Spleen (tissue), 11 donors: ENCODE data around the gene TPSD1. TPM values are rescaled to one million over a fixed set of nuclear protein-coding genes. Genes with fewer than 3 reads are reported as not detected.
"Not testable (repeated sequence)": the region's sequence is repeated elsewhere in the genome, so short reads cannot be mapped to it uniquely, and the experiment has no call there.

Source experiments
- DNase-seq: peaks from one replicate; pipeline ENCODE4 v3.0.0-alpha.2; 2020
- H3K27ac ChIP-seq, 8 donors: fragments of 200-600 bp; sonication (generic) in 7 of 8; 1 replicate in 4 of 8; 2 replicates in 4 of 8; pipeline versions ENCODE4 v1.5.0 to v1.8.0; 2016 to 2021; ENCODE audit warnings: inconsistent platforms in 4 of 8, mild to moderate bottlenecking in 4 of 8, moderate library complexity in 1 of 8
- H3K27me3 ChIP-seq, 7 donors: fragments of 200-600 bp; sonication (generic) in 6 of 7; replicated peaks in 1 of 7; 1 replicate in 4 of 7; 2 replicates in 3 of 7; pipeline versions ENCODE4 v1.5.0 to v1.8.0; 2016 to 2021; ENCODE audit warnings: inconsistent platforms in 3 of 7, mild to moderate bottlenecking in 1 of 7
- H3K36me3 ChIP-seq, 6 donors: fragments of 200-600 bp; sonication (generic) in 5 of 6; 1 replicate in 4 of 6; 2 replicates in 2 of 6; pipeline versions ENCODE4 v1.5.0 to v1.8.0; 2016 to 2021; ENCODE audit warnings: inconsistent platforms in 2 of 6
- H3K4me1 ChIP-seq, 6 donors: fragments of 200-600 bp; sonication (generic) in 5 of 6; 1 replicate in 3 of 6; 2 replicates in 3 of 6; pipeline versions ENCODE4 v1.5.0 to v1.8.0; 2016 to 2021; ENCODE audit warnings: inconsistent platforms in 3 of 6
- H3K4me3 ChIP-seq, 8 donors: fragments of 200-600 bp; sonication (generic) in 7 of 8; 1 replicate in 4 of 8; 2 replicates in 4 of 8; pipeline versions ENCODE4 v1.5.0 to v1.8.0; 2016 to 2021; ENCODE audit warnings: inconsistent platforms in 4 of 8, mild to moderate bottlenecking in 4 of 8, moderate library complexity in 2 of 8
- H3K9me3 ChIP-seq, 8 donors: fragments of 200-600 bp; sonication (generic) in 7 of 8; 1 replicate in 4 of 8; 2 replicates in 4 of 8; pipeline versions ENCODE4 v1.5.0 to v1.8.0; 2016 to 2021; ENCODE audit warnings: inconsistent platforms in 4 of 8
- POLR2A ChIP-seq, 3 donors: fragments of 450-650 bp; IDR thresholded peaks; one replicate each; pipeline ENCODE4 v1.5.1; 2017; ENCODE audit warnings: antibody characterized with exemption in 3 of 3, mild to moderate bottlenecking in 1 of 3
- POLR2AphosphoS5 ChIP-seq, 3 donors: sonication (generic); formaldehyde crosslinking; IDR thresholded peaks; one replicate each; pipeline ENCODE4 v1.5.1; 2017; ENCODE audit warnings: antibody characterized with exemption in 3 of 3
- WGBS, 5 donors: extraction: QIAGEN DNeasy Blood & Tissue Kit in 3 of 5; methylation state at CpG; one replicate each; pipeline versions ENCODE4 v1.1.5 to v1.1.7; 2013 to 2018; 5-methylcytosine and 5-hydroxymethylcytosine counted together
- intact Hi-C: fragments of 100-400 bp; cut with DNase I; formaldehyde crosslinking; loops from one replicate; pipeline ENCODE4 v1.15.0; 2023; ENCODE audit warnings: low total_unique reads
- polyA plus RNA-seq, 3 donors: library from polyadenylated mRNA; stranded (reverse); fragments of 200-250 nt; gene quantifications; one replicate each; pipeline ENCODE4 v1.2.1, GENCODE V29; 2013
- total RNA-seq, 7 donors: library from RNA; depleted of rRNA in 3 of 7; stranded (reverse); fragments of >200 nt in 3 of 7; fragmentation: NEBNext Ultra II Directional in 4 of 7; extraction: Animal tissue kit (Norgen Biotek cat#: 25700) in 4 of 7; gene quantifications; one replicate each; pipeline versions ENCODE4 v1.1.0 to v1.2.1, GENCODE V29; 2016 to 2021
- TF ChIP-seq, protein P1 (sequence below), 11 experiments: fragments of 200-600 bp in 7 of 11; fragments of 450-650 bp in 4 of 11; sonication (generic) in 4 of 11; IDR thresholded peaks in 8 of 11; conservative IDR thresholded peaks in 3 of 11; 1 replicate in 7 of 11; 2 replicates in 4 of 11; pipeline versions ENCODE4 v1.4.0 to v1.8.0; 2016 to 2021; ENCODE audit warnings: antibody characterized with exemption in 11 of 11, inconsistent platforms in 4 of 11, mild to moderate bottlenecking in 1 of 11
- donor health status: healthy with polysubstance abuse.
- donor health status: DM: no; HTN: no; CAD: no; lungs with moderate emphysema.
- donor health status: DM: no; HTN: no; CAD: no.
- donor health status: Bipolar disorder and iron deficiency.
- donor health status: healthy.
- donor health status: DM: no; HTN: no; CAD: no.
- donor health status: DM: yes; HTN: yes; CAD: no.

The TPSD1 gene
- total and polyA plus RNA-seq, 10 donors: 0.11 to 0.76 TPM; not detected in 8

DNA sequence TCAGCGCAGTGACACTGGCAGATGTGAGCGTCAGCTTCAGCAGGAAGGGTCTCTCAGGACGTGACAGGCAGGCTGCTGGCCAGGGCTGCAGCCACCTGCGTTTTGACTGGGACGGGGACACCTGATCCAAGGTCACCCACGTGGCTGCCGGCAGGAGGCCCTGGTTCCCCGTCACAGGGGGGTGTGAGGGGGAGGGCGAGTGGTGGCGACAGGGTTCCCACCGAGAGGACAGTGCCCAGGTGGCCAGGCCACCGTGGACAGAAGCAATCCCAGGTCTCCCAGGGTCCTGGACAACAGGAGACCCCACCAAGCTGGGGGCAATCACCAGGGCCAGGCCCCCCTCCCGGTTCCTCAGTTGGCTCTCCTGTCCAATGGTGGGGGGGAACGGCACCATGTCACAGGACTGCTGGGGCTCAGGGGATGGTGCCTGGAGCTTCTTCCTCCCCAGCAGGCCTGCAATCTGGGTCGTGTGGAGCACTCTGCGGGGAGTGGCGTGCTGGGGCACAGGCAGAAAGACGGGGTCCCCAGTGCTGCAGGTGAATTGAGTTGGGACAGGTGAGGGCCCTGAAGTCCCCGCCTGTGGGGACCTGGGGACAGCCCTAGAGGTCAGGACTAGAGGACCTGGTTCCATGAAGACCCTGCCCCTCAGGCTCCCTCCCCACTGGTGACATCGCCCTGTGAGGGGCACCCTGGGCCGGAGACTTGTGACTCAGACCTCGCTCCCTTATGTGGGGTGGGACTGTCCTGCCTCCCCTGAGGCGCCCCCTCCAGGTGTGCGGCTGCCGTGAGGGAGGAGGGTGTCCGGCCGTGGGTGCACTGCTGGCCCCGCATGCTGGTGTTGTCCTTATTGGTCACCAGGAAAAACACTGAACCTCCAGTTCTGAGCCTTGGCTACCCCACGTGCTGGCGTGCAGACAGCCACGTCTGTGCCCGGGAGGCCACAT lies 11.7 kb upstream of the TPSD1 start:
- Histone ChIP-seq H3K27me3 (peaks cover 0 to 35% (median 0%) of the 10 kb centered on the region in 7 donors), H3K4me1 (peaks cover 0 to 15% (median 3%) of the 10 kb centered on the region in 6 donors)
- H3K9me3 ChIP-seq, intact Hi-C loops, H3K36me3 ChIP-seq, H3K4me3 ChIP-seq, H3K27ac ChIP-seq: not testable (repeated sequence)
- WGBS, 5 donors: 63 to 76% (median 66%) methylated on average over 13 to 31 of the region's 32 CpGs
- peak; percentile 34 for DNase-seq

DNA sequence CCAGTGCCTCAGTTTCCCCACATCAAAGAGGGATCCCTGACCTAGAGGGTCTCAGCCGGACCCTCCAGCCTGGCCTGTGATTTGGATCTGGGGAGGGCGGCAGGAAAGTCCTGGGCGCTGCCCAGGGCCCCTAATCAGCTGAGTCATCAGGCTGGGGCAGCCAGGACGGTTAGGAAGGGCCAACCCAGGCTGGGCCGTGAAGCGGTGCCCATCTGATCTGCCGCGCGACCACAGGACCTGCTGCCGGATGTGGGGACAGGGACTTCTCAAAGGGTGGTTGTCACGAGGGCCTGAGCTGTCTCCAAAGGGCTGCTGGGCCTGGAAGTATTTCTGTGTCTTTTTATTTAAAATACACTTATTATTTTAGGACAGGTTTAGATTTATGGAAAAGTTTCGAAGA lies 11.0 kb upstream of the TPSD1 start:
- Histone ChIP-seq H3K9me3 (no peaks in the 10 kb centered on the region), H3K27ac (no peak overlapping the region), H3K36me3 (no peaks in the 10 kb centered on the region), H3K4me1 (peaks cover 0 to 15% (median 3%) of the 10 kb centered on the region in 6 donors), H3K27me3 (peaks cover 0 to 35% (median 0%) of the 10 kb centered on the region in 7 donors), H3K4me3 (no peak overlapping the region)
- TF ChIP-seq, protein P1, sequence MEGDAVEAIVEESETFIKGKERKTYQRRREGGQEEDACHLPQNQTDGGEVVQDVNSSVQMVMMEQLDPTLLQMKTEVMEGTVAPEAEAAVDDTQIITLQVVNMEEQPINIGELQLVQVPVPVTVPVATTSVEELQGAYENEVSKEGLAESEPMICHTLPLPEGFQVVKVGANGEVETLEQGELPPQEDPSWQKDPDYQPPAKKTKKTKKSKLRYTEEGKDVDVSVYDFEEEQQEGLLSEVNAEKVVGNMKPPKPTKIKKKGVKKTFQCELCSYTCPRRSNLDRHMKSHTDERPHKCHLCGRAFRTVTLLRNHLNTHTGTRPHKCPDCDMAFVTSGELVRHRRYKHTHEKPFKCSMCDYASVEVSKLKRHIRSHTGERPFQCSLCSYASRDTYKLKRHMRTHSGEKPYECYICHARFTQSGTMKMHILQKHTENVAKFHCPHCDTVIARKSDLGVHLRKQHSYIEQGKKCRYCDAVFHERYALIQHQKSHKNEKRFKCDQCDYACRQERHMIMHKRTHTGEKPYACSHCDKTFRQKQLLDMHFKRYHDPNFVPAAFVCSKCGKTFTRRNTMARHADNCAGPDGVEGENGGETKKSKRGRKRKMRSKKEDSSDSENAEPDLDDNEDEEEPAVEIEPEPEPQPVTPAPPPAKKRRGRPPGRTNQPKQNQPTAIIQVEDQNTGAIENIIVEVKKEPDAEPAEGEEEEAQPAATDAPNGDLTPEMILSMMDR (IDR thresholded peaks at IDR 0.05 in 8 of 11, conservative IDR thresholded peaks at IDR 0.05 in 3 of 11): no peak
- TF ChIP-seq POLR2AphosphoS5 (IDR thresholded peaks at IDR 0.05) (peak in 1 of 3 donors; percentile 21), POLR2A (IDR thresholded peaks at IDR 0.05) (no peak)
- WGBS, 5 donors: 47 to 71% (median 55%) methylated on average over 8 to 12 of the region's 12 CpGs
- DNase-seq: peak; percentile 35
- intact Hi-C loops: no loop called here

DNA sequence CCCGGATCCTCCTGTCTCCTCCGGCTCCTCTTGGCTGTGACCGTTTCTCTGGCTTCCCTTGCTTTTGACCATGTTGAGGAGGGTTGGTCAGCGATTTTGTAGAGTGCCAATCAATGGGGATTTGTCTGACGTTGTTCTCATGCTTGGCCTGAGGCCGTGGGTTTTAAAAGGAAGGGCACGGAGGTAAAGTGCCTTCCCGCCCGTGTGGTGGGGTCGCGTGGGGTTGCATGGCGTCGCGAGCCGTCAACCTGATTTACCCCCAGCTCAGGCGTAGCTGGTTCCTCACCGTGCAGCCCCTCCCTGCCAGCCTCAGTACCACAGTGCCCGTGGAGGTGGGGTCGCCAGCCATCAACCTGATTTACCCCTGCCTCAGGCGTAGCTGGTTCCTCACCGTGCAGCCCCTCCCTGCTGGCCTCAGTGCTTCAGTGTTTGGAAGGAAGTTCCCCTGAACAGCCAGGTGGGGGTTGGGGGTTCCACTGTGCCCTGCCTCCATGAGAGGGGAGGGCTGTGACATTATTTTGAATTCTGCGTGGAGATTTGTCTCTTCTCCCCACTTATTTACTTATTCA lies 10.3 kb upstream of the TPSD1 start:
- Histone ChIP-seq H3K9me3 (no peaks in the 10 kb centered on the region), H3K36me3 (no peaks in the 10 kb centered on the region), H3K4me1 (peaks cover 0 to 15% (median 3%) of the 10 kb centered on the region in 6 donors), H3K4me3 (no peak overlapping the region), H3K27ac (no peak overlapping the region), H3K27me3 (peaks cover 0 to 31% (median 0%) of the 10 kb centered on the region in 7 donors)
- intact Hi-C loops: no loop called here
- DNase-seq: peak; percentile 31
- 25 to 35% (median 26%) methylated on average over 22 of the region's 22 CpGs for WGBS, 5 donors
- no peak for TF ChIP-seq POLR2AphosphoS5 (IDR thresholded peaks at IDR 0.05)
- TF ChIP-seq, protein P1 (IDR thresholded peaks at IDR 0.05 in 8 of 11, conservative IDR thresholded peaks at IDR 0.05 in 3 of 11): no peak
- no peak for TF ChIP-seq POLR2A (IDR thresholded peaks at IDR 0.05)

DNA sequence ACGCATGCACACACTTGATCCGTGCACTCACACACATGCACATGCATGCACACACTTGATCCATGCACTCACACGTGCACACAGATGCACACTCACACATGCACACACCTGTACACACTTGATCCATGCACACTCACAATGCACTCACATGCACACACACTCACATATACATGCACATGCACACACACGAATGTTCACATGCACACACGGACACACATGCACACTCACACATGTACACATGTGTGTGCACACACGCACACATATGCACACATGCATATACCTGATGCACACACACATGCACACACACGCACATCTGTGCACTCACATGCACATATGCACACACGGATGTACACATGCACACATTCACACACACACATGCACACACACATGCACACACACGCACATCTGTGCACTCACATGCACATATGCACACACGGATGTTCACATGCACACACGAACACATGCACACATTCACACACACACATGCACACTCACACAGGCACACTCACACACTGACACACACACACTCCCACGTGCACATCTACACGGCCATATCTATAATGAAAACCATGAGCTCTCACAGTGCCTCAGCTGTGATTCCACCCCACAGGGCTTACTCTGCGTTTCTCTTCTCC lies 7.8 kb upstream of the TPSD1 start:
- H3K36me3 ChIP-seq, intact Hi-C loops, H3K4me3 ChIP-seq, H3K27ac ChIP-seq, H3K9me3 ChIP-seq, DNase-seq: not testable (repeated sequence)
- H3K4me1 ChIP-seq: peaks cover 0 to 15% (median 3%) of the 10 kb centered on the region in 6 donors
- 85 to 91% (median 87%) methylated on average over 11 to 14 of the region's 14 CpGs for WGBS, 5 donors
- H3K27me3 ChIP-seq: peaks cover 0 to 31% (median 0%) of the 10 kb centered on the region in 7 donors

DNA sequence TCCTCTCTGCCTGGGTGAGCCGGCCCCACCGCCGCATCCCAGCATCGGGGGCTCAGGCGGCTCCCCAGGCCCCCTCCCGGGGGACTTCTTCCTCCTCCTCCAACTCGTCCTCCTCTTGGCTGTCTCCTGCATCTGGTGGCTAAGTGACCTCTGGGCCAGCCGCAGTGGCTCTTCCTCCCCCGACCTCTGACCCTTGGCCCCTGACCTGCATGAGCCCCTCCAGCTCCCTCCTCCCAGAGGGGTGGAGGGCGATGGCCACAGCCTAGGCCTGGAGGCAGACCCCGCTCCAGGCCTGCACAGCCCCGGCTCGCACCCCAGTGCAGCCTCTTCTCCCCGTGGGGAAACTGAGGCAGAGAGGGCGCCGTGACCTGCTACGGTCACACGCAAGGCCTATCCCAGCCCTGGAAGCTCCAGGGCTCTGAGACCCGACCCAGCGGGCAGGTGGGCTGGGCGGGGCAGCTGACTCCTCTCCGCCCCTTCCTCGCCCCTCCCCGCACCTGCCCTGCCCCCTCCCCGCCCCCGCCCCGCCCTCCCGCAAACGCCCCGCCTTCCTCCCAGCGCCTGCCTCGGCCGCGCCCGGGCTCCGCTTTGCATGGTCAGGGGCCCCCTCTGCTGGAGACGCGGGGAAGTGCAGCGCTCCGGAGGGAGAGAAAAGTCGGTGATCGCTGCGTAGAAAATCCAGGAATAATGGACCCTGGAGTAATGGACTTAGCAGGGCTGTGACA lies 6.7 kb upstream of the TPSD1 start:
- 70 to 88% methylated on average over 2 to 6 of the region's 43 CpGs; no CpG with 5 or more reads in 3 of the 5 donors for WGBS, 5 donors
- H3K4me3 ChIP-seq: not testable (repeated sequence)

DNA sequence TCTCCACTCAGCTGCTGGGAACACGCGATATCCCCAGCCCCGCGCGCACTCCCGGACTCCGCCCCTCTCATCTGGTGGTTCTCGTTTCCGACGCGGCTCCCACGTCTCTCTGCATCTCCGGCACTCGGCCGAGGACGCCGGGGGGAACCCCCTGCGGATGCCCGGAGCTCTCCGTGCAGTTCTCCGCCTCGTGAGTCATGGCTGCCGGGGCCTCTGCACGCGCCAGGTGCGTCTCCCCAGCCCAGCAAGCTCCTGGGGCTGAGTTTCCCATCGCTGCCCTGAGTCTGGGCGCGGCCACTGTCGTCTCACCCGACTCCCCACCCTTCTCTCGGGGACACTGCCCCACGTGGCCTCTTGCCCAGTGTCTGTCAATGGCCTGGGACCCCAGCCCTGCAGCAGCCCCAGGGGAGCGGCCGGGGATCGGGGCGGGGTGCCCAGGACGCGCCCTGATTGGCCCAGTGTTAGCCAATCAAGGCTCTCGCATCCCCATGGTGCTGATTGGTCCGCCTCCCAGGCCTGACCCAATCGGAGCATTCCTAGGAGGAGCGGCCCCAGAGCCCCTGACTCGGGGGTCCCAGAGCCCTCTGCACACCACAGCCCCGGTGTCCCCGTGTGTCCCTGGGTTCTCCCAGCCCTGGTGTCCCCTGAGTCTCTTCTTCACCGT lies 2.0 kb upstream of the TPSD1 start:
- H3K27me3 ChIP-seq: peaks cover 0 to 36% (median 11%) of the 10 kb centered on the region in 7 donors
- H3K9me3 ChIP-seq, intact Hi-C loops, H3K27ac ChIP-seq, DNase-seq, H3K36me3 ChIP-seq, H3K4me1 ChIP-seq, H3K4me3 ChIP-seq: not testable (repeated sequence)
- WGBS, 5 donors: no CpG with 5 or more reads among the region's 47 CpGs

More for the DNA sequence above, 6.7 kb upstream of the TPSD1 start:
- H3K9me3 ChIP-seq, intact Hi-C loops, H3K27ac ChIP-seq, H3K36me3 ChIP-seq: not testable (repeated sequence)
- Histone ChIP-seq H3K4me1 (peaks cover 0 to 15% (median 3%) of the 10 kb centered on the region in 6 donors), H3K27me3 (peaks cover 0 to 25% (median 0%) of the 10 kb centered on the region in 7 donors)
- DNase-seq: peak; percentile 41

DNA sequence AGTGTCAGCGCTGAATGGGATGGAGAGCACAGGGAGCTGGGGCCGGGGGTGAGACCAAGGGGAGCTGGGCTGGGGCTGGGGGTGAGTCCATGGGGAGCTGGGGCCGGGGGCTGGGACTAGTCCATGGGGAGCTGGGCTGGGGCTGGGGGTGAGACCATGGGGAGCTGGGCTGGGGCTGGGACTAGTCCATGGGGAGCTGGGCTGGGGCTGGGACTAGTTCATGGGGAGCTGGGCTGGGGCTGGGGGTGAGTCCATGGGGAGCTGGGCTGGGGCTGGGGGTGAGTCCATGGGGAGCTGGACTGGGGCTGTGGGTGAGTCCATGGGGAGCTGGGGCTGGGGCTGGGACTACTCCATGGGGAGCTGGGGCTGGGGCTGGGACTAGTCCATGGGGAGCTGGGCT lies 1.0 kb upstream of the TPSD1 start:
- H3K27me3 ChIP-seq: peaks cover 0 to 46% (median 21%) of the 10 kb centered on the region in 7 donors
- intact Hi-C loops, H3K27ac ChIP-seq, H3K36me3 ChIP-seq, H3K4me3 ChIP-seq, H3K9me3 ChIP-seq: not testable (repeated sequence)
- DNase-seq: peak; percentile 29
- H3K4me1 ChIP-seq: peaks cover 0 to 11% (median 6%) of the 10 kb centered on the region in 6 donors
- 87 to 93% (median 90%) methylated on average over 2 to 3 of the region's 3 CpGs; no CpG with 5 or more reads in 2 of the 5 donors for WGBS, 5 donors
